Measurements from ENCODE around the gene GUCY2D.

DNA sequence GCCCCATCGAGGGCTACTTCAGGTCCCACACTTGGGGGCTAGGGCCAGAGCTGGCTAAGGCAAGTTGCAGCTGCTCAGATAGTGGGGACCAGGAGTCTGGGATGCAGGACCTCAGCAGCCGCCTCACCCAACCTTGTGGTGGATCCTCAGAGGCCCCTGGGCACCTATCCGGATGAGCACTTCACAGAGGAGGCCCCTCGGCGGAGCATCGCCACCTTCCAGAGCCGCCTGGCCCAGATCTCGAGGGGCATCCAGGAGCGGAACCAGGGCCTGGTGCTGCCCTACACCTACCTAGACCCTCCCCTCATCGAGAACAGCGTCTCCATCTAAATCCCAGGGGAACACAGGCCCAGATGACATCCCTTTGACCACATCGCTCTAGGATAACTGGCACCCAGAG, 45.8 kb downstream of the GUCY2D start:
- no peak for TF ChIP-seq EZH2 (IDR thresholded peaks at IDR 0.05; ENCODE audit: low read depth, unreplicated experiment)
- no peak for TF ChIP-seq CTCF (conservative IDR thresholded peaks at IDR 0.05; ENCODE audit: low read depth in 2 of 2)
- TF ChIP-seq NANOG (IDR thresholded peaks at IDR 0.05; ENCODE audit: borderline replicate concordance) = no peak
- no peak for TF ChIP-seq CREB1 (CRISPR knock-in tag; IDR thresholded peaks at IDR 0.05; ENCODE audit: low read depth)
- TF ChIP-seq, protein P1, sequence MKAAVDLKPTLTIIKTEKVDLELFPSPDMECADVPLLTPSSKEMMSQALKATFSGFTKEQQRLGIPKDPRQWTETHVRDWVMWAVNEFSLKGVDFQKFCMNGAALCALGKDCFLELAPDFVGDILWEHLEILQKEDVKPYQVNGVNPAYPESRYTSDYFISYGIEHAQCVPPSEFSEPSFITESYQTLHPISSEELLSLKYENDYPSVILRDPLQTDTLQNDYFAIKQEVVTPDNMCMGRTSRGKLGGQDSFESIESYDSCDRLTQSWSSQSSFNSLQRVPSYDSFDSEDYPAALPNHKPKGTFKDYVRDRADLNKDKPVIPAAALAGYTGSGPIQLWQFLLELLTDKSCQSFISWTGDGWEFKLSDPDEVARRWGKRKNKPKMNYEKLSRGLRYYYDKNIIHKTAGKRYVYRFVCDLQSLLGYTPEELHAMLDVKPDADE (IDR thresholded peaks at IDR 0.05) = no peak
- no peak for TF ChIP-seq POLR2AphosphoS5 (IDR thresholded peaks at IDR 0.05; ENCODE audit: low read depth)
- no peak for TF ChIP-seq JUNB (IDR thresholded peaks at IDR 0.05; ENCODE audit: unreplicated experiment)

Measured in GM23338 (cell line).